ENCODE results near the gene TYW3. TPM values are rescaled to one million over a fixed set of nuclear protein-coding genes. Genes with fewer than 3 reads are reported as not detected.

TYW3 gene
- total and polyA plus RNA-seq, 2 of the 8 experiments (the other 6 are each of a cell fraction or from before 2014, with no cell fraction given): 6.9 to 31.4 TPM

- TF ChIP-seq EP300 (IDR thresholded peaks at IDR 0.05; ENCODE audit: borderline replicate concordance in 1 of 2, low read depth in 2 of 2, low read length in 2 of 2) (no peak), RBBP5 (IDR thresholded peaks at IDR 0.05; ENCODE audit: borderline replicate concordance, low read depth, low read length) (no peak), RNF2 (IDR thresholded peaks at IDR 0.05; ENCODE audit: borderline replicate concordance, low read depth, low read length, missing control alignments, poor library complexity, severe bottlenecking) (no peak), EZH2 (IDR thresholded peaks at IDR 0.05; ENCODE audit: low read depth, low read length, severe bottlenecking) (no peak), POU5F1 (IDR thresholded peaks at IDR 0.05; ENCODE audit: low read depth, low read length) (no peak), YY1 (IDR thresholded peaks at IDR 0.05; ENCODE audit: low read depth, low read length) (no peak), SP4 (IDR thresholded peaks at IDR 0.05; ENCODE audit: low read length) (no peak), SRF (IDR thresholded peaks at IDR 0.05; ENCODE audit: low read depth, low read length) (no peak), CHD7 (IDR thresholded peaks at IDR 0.05; ENCODE audit: insufficient replicate concordance, low read length) (no peak), TEAD4 (IDR thresholded peaks at IDR 0.05; ENCODE audit: low read depth, low read length) (no peak)
These were observed 42.8 kb downstream of the TYW3 start (continued) for GRCh38 chr1:74775735-74776134.
